Suprapubic skin (tissue), 4 donors: ENCODE results near the gene CDC20. TPM values are rescaled to one million over a fixed set of nuclear protein-coding genes. Genes with fewer than 3 reads are reported as not detected.

Experiments used
- DNase-seq, 2 donors: peaks; one replicate each; pipeline ENCODE4 v3.0.0-alpha.2; 2019; ENCODE audit warnings: low spot score in 2 of 2
- H3K27ac ChIP-seq: fragments of 200-600 bp; sonication (generic); one replicate; pipeline ENCODE4 v1.5.1; 2019
- H3K27me3 ChIP-seq: fragments of 200-600 bp; sonication (generic); one replicate; pipeline ENCODE4 v1.5.1; 2019
- H3K36me3 ChIP-seq: fragments of 200-600 bp; sonication (generic); one replicate; pipeline ENCODE4 v1.5.1; 2019
- H3K4me1 ChIP-seq: fragments of 200-600 bp; sonication (generic); one replicate; pipeline ENCODE4 v1.5.1; 2019
- H3K4me3 ChIP-seq: fragments of 200-600 bp; sonication (generic); one replicate; pipeline ENCODE4 v1.5.1; 2019; ENCODE audit warnings: mild to moderate bottlenecking
- H3K9me3 ChIP-seq: fragments of 200-600 bp; sonication (generic); one replicate; pipeline ENCODE4 v1.5.1; 2019
- CTCF ChIP-seq, 2 donors: fragments of 200-600 bp in 1 of 2; fragments of 450-650 bp in 1 of 2; sonication (generic) in 1 of 2; IDR thresholded peaks; one replicate each; pipeline ENCODE4 v1.5.1; 2016 to 2019; ENCODE audit warnings: antibody characterized with exemption in 2 of 2, mild to moderate bottlenecking in 1 of 2, moderate library complexity in 1 of 2
- EP300 ChIP-seq: sonication (generic); formaldehyde crosslinking; IDR thresholded peaks from one replicate; pipeline ENCODE4 v1.6.1; 2017; ENCODE audit warnings: antibody characterized with exemption
- POLR2A ChIP-seq, 2 donors: fragments of 450-650 bp; IDR thresholded peaks; one replicate each; pipeline ENCODE4 v1.6.1; 2017; ENCODE audit warnings: antibody characterized with exemption in 2 of 2, mild to moderate bottlenecking in 2 of 2, moderate library complexity in 2 of 2
- POLR2AphosphoS5 ChIP-seq, 3 donors: sonication (generic); formaldehyde crosslinking; IDR thresholded peaks; one replicate each; pipeline ENCODE4 v1.6.1; 2017; ENCODE audit warnings: antibody characterized with exemption in 3 of 3
- WGBS: methylation state at CpG from one replicate; pipeline ENCODE4 v1.1.5; 2018; 5-methylcytosine and 5-hydroxymethylcytosine counted together
- total RNA-seq, 4 donors: library from RNA; depleted of rRNA; stranded (reverse); fragments of >200 nt; gene quantifications; one replicate each; pipeline ENCODE4 v1.1.0, GENCODE V29; 2016

Gene CDC20
- total RNA-seq, 4 donors from 2014 or later: 5.8 to 11.6 (median 7.8) TPM

- no peak for DNase-seq
- TF ChIP-seq POLR2A (IDR thresholded peaks at IDR 0.05): no peak
- no peak for TF ChIP-seq POLR2AphosphoS5 (IDR thresholded peaks at IDR 0.05)
- TF ChIP-seq EP300: no peak
- TF ChIP-seq CTCF (IDR thresholded peaks at IDR 0.05): no peak
- H3K36me3 ChIP-seq: no peaks in the 10 kb centered on the region
- H3K9me3 ChIP-seq: no peaks in the 10 kb centered on the region
- WGBS: 90% methylated on average over 17 of the region's 24 CpGs
- no peak overlapping the region for H3K27ac ChIP-seq
- H3K27me3 ChIP-seq: no peaks in the 10 kb centered on the region
- no peaks in the 10 kb centered on the region for H3K4me1 ChIP-seq
- H3K4me3 ChIP-seq: no peak overlapping the region
Measured at GRCh38 chr1:43312663-43313515, 45.9 kb upstream of the CDC20 start.

- H3K9me3 ChIP-seq: no peaks in the 10 kb centered on the region
- DNase-seq: no peak
- H3K27me3 ChIP-seq: no peaks in the 10 kb centered on the region
- TF ChIP-seq CTCF (IDR thresholded peaks at IDR 0.05) (no peak), EP300 (no peak), POLR2AphosphoS5 (IDR thresholded peaks at IDR 0.05) (no peak), POLR2A (IDR thresholded peaks at IDR 0.05) (no peak)
- no peak overlapping the region for H3K4me3 ChIP-seq
- no peaks in the 10 kb centered on the region for H3K36me3 ChIP-seq
- 92% methylated on average over 10 of the region's 10 CpGs for WGBS
- H3K27ac ChIP-seq: no peak overlapping the region
- no peaks in the 10 kb centered on the region for H3K4me1 ChIP-seq
Measured at GRCh38 chr1:43313771-43314170, 45.0 kb upstream of the CDC20 start.

- Histone ChIP-seq H3K36me3 (no peaks in the 10 kb centered on the region), H3K27ac (no peak overlapping the region), H3K4me3 (no peak overlapping the region), H3K4me1 (no peaks in the 10 kb centered on the region), H3K27me3 (no peaks in the 10 kb centered on the region), H3K9me3 (no peaks in the 10 kb centered on the region)
- WGBS: 95% methylated on average over 5 of the region's 5 CpGs
- TF ChIP-seq POLR2A (IDR thresholded peaks at IDR 0.05) (no peak), POLR2AphosphoS5 (IDR thresholded peaks at IDR 0.05) (no peak), CTCF (IDR thresholded peaks at IDR 0.05) (no peak), EP300 (no peak)
- DNase-seq: no peak
Measured at GRCh38 chr1:43314233-43314632, 44.5 kb upstream of the CDC20 start.

GRCh38 chr1:43315481-43315880, 43.3 kb upstream of the CDC20 start:
- no peak overlapping the region for H3K27ac ChIP-seq
- no peak for DNase-seq
- no peaks in the 10 kb centered on the region for H3K27me3 ChIP-seq
- H3K9me3 ChIP-seq: no peaks in the 10 kb centered on the region
- TF ChIP-seq POLR2A (IDR thresholded peaks at IDR 0.05) (no peak), EP300 (no peak), CTCF (IDR thresholded peaks at IDR 0.05) (no peak), POLR2AphosphoS5 (IDR thresholded peaks at IDR 0.05) (no peak)
- no peaks in the 10 kb centered on the region for H3K4me1 ChIP-seq
- H3K4me3 ChIP-seq: no peak overlapping the region
- 94% methylated on average over 3 of the region's 3 CpGs for WGBS
- no peaks in the 10 kb centered on the region for H3K36me3 ChIP-seq

GRCh38 chr1:43315963-43316737, 42.6 kb upstream of the CDC20 start:
- Histone ChIP-seq H3K9me3 (no peaks in the 10 kb centered on the region), H3K27ac (no peak overlapping the region), H3K36me3 (no peaks in the 10 kb centered on the region), H3K4me1 (no peaks in the 10 kb centered on the region), H3K27me3 (no peaks in the 10 kb centered on the region), H3K4me3 (no peak overlapping the region)
- 87% methylated on average over 10 of the region's 10 CpGs for WGBS
- TF ChIP-seq EP300 (no peak), CTCF (IDR thresholded peaks at IDR 0.05) (no peak), POLR2AphosphoS5 (IDR thresholded peaks at IDR 0.05) (no peak)
- peak in 1 of 2 donors; percentile 28 for DNase-seq
